Measurements from ENCODE around the gene TSFM.

TSFM gene

GRCh38 chr12:57746025-57746424 lies 36.6 kb upstream of the TSFM start:
- no peak for DNase-seq (ENCODE audit: low read depth)

DNA sequence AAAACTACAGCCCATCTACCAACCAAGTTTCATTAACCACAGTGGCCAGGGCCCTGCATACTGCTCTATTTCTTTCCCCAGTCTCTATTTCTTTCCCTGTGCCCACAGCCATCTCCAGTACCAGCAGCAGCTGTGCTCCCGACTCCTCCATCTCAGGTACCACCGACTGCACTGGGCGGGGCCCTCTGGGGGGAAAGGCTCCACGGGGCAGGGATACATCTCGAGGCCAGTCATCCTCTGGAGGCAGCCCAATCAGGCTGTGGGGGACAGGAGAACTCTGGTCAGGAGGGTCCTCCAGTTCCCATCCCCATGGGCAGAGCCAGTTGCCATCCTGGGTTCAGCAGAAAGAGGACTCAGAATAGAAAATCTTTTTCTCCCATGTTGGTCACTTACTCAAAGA lies 33.5 kb upstream of the TSFM start:
- no peak for DNase-seq (ENCODE audit: low read depth)

DNA sequence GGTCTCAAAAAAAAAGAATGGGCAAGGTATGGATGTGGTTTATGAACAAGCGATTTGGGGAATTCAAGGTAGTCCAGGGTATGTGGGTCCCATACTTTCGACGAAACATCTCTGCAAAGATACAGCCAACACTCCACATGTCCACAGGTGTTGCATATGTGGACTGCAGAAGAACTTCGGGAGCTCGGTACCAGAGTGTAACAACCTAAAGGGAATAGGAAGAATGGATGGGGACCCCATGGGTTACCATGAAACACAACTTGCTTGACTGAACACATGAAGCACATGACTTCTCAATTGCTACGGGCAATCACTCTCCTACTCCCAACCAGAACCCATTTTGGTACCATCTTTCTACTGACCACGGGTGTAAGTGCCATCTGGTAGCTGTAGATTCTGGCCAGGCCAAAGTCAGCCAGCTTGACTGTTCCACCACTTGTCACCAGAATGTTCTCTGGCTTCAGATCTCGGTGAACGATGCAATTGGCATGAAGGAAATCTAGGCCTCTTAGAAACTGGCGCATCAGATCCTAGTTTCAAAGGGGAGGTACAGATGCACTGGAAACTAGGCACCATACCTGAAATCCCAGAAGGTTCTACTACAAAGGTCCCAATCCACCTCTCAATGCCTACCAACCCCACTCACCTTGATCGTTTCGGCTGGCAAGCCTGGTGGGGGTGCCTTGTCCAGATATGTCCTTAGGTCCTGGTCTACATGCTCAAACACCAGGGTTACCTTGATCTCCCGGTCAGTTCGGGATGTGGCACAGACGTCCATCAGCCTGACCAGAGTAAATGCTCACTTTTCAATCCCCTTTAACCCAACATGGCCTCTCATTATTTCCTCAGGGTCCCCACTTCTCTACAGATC lies 31.8 kb upstream of the TSFM start:
- no peak for DNase-seq (ENCODE audit: low read depth)

DNA sequence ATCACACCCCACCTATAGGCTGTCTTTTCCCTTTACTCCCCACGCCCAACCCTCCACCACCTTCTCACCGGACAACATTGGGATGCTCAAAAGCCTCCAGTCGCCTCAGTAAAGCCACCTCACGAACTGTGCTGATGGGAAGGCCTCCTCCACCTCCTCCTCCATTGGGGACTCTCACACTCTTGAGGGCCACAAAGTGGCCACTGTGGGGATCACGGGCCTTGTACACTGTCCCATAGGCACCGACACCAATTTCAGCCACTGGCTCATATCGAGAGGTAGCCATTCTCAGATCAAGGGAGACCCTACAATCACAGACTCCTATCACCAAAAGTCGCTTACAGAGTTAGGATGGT lies 31.2 kb upstream of the TSFM start:
- DNase-seq (ENCODE audit: low read depth): no peak

GRCh38 chr12:57751788-57752667 lies 30.6 kb upstream of the TSFM start, which contains the start of gene CDK4:
TSS of gene CDK4 (minus strand) at chr12:57752310. CDS start at chr12:57751717, 593 bp downstream.
- peak; percentile 100 for DNase-seq (ENCODE audit: low read depth)

DNA sequence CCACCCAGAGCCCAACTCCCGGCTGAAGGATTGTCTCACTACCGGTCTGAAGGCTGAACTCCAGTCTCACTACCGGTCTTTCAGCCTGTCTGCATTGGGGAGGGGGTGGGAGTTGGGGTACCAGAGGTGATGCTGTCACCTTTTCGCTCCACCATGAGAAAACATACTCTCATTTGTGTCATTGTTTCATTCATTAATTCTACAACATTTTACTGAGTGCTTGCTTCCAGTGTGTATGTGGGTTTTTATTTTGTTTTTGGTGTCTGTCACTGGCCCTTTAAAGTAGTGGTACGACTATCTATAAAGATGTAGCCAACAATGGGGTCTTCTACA lies 30.0 kb upstream of the TSFM start:
- DNase-seq (ENCODE audit: low read depth): no peak

GRCh38 chr12:57753756-57754337 lies 28.7 kb upstream of the TSFM start:
- DNase-seq (ENCODE audit: low read depth): no peak

DNA sequence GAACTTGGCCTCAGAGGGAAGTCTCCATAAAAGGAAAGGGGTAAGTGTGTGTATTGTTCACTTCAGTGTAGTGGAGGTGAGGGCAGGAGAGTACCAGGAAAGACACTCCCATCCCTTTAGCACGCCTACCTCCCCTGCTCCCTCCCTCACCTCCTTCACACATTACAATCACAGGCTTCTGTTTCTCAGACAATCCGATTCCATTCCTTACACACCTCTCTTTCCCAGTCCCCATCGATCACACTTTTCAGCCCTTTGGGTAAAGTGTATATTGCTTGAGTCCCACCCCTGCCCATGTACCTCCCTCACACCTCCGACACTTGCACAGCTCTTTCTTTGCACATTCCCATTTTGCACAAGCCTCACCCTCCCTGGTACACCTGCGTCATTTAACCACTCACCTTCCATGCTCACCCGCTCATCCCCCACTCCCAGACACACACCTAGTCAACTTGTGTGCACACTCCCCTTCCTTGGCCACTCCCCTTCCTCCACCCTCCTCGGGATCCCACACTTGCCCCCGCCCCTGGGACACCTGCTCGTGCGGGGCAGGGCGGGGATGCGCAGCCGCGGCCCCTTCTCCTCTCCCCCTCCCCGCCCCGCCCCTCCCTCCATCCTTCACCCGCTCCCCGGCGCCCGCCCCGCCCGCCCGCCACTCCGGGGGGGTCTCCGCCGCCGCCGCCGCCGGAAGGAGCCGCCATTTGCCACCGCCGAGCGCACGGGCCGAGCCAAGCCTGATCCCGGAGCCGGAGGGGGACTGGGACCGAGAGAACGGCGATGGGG lies 28.0 kb upstream of the TSFM start, which contains the start of gene MARCHF9:
Gene MARCHF9 (plus strand): TSS at position 693 of the 783 bp plus-strand sequence. CDS start 426 bp downstream, outside the sequence.
- DNase-seq (ENCODE audit: low read depth): peak; percentile 89

DNA sequence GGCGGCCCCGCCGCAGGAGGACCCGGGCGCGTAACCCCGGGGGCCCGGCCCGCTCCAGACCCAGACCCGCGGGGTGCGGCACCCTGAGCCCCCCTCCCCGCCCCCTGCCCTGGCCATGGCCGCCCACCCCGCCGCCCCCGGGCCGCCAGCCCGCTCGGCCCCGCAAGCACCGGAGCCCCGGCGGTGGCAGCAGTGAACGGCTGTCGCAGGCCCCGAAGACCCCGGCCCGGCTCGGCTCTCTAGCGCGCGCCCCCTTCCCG lies 27.5 kb upstream of the TSFM start:
- DNase-seq (ENCODE audit: low read depth): no peak

DNA sequence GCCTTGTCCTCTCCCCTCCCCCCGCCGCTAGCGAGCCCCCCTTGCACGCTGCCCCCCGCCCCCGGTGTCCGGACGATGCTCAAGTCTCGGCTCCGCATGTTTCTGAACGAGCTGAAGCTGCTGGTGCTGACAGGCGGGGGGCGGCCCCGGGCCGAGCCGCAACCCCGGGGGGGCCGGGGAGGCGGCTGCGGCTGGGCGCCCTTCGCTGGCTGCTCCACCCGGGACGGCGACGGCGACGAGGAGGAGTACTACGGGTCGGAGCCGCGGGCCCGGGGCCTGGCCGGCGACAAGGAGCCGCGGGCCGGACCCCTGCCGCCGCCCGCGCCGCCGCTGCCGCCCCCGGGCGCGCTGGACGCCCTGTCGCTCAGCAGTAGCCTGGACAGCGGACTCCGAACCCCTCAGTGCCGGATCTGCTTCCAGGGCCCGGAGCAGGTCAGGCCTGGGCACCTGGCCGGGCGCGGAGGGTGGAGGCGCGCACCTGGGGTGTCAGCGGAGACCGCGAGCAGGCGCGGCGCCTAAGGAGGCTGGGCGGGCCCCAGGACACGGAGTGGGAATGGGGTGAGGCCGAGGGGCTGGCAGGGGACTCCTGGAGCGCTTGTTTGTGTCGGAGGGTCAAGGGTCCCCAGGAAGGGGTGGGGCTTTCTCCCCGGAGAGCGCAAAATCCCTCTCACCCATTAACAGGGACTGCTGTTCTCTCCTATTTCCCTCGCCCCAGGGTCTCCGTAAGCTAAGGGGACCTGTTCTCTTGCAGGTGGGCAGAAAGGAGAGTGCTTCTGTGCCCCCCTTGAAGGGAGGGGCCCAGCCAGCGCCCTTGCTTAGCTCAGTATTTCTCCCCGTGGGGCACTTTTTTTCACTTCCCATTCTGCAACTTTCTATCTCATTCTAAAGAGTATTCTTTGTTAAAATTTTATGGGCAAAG lies 26.9 kb upstream of the TSFM start:
- peak; percentile 31 for DNase-seq (ENCODE audit: low read depth)

DNA sequence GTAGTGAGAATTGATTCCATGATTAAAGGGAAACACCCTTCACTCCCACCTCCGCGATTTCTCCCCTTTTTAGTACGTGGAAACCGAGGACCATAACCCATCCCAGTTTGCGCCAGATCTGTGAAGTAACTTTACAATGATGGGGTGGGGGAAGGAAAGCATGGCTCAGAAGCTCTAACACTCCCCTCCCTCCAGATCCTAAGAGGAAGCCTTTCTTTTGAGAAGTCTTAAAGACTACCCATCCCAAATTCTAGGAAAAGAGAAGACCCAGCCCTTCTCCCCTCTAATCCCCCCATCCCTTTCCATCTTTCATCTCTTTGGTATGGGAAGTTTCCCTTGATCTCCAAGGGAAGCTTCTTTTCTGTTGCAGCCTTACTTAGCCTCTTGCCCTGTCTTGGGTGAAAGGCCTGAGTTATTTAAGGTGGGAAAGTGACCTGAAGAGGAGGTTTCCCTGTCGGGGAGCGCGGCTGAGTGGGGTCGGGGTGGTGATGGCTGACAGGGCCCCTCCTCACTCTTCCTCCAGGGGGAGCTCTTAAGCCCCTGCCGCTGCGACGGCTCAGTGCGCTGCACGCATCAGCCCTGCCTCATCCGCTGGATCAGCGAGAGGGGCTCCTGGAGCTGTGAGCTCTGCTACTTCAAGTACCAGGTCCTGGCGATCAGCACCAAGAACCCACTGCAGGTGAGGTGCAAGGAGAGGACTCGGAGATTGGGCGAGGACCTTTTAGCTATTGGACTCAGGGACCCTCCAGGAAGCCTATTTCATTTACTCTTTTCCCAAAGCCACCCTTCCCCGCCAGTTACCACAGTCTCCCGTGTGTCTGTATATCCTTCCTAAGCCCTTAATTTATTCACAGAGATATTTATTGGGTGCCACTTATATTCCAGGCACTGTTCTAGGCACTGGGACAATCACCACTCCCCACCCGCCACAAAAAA lies 25.9 kb upstream of the TSFM start:
- peak; percentile 42 for DNase-seq (ENCODE audit: low read depth)

GRCh38 chr12:57757771-57758170 lies 24.8 kb upstream of the TSFM start:
- DNase-seq (ENCODE audit: low read depth): no peak

DNA sequence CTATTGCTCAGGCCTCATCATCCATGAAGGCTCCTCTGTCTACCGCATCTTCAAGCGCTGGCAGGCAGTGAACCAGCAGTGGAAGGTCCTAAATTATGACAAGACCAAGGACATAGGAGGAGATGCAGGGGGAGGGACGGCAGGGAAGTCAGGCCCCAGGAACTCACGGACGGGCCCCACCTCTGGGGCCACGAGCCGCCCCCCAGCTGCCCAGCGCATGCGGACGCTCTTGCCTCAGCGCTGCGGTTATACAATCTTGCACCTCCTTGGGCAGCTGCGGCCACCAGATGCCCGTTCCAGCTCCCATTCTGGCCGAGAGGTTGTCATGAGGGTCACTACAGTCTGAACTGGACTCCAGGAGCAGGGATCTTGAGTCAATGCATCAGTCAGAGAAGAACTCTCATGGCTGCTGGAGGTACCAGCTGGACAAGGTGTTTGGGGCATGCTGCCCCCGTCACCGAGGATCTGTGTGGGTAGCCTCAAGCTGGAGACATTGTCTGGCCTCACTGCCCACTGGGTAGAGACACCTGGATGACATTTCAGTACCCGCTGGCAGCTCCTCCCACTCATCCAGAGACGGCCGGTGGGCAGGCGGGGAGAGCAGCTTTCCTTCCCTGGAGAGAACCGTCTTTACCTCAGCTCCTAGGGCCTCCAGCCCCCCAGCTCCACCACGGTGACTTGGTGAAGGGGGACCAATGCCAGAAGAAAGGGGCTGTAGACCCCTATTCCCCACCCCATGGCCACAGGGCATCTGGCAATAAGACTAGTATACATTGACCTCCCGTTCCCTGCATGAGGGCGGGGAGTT lies 23.8 kb upstream of the TSFM start:
- DNase-seq (ENCODE audit: low read depth): no peak

DNA sequence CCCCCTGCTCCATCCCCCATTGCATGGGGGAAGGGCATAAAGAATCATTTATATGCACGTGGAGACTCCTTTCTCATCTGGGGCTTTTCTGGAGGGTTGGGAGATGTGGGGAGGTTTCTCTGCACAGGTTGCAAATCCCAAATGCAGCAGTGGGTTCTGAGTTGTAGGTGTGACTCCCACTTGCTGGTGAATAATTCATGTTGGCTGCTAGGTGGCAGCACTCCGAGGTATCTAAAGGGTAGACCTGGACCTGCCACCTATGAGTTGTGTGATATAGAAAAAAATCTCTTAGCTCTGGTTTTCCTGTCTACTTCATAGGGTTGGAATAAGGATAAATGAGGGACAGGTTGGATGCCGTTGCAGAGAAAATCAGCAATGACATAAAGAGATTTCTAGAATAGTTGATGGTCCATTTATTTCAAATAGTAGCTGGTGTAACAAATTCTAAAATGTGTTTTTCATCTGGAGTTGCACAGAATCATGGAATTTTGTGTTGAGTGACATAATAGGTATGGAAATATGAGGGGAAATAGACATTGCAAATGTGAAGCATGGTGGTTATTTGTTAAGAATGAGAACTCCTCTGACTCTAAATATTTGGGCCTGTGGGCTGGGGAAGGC lies 23.1 kb upstream of the TSFM start:
- DNase-seq (ENCODE audit: low read depth): no peak

DNA sequence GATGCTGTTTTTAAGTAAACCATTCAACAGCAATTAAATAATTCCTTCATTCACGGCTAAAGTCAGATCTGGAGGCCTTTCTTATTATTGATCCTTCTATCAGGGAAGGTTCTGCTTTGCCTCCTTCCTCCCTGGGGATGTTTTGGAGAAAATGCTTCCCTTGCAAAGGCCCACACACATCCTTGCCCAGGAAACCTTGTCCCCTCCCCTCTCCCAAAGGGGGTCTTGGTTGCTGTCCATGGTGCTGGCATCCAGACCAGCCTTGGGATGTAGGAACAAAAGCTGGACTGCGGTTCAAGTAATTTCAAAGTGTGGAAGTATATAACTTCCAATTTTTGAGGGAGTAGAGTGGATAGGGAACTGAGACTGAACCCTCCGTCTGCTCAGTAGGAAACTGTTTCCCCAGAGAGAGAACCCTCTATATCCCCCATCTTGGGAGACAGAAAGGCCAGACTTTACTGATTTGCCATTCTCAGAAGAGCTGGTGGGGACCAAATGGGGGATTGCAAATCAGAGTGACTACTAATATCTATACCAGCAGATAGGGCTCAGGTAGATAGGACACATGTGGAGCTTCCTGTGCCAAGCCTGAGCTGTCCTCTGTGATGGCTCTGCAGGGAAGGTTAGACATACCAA lies 22.1 kb upstream of the TSFM start:
- no peak for DNase-seq (ENCODE audit: low read depth)

GRCh38 chr12:57761391-57761998 lies 21.1 kb upstream of the TSFM start:
- DNase-seq (ENCODE audit: low read depth): no peak

GRCh38 chr12:57762463-57762862 lies 20.1 kb upstream of the TSFM start:
- no peak for DNase-seq (ENCODE audit: low read depth)

All from T-helper 22 cell (primary cell).